ENCODE data around the gene RAPGEF5. TPM values are rescaled to one million over a fixed set of nuclear protein-coding genes. Genes with fewer than 3 reads are reported as not detected.

The RAPGEF5 gene
- total RNA-seq, 1 experiment from 2014 or later, result 13.3 TPM

DNA sequence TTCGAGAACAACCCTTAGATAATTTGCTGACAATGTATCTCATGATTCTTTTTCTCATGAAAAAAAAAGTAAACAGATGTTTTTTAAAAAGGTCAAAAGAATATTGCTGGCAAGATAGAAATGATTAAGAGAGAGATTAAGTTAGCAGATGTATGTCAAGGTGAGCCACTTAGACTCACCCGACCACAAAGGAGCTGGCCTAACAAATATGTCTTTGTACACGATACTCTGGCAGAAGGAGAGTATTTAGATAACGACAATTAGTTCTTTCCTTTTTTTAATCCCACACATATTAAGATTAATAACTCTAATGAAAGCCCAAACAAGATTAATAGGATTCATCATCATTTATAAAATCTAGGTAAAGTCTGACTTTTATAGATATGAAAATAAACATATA lies 156.7 kb downstream of the RAPGEF5 start:
- no peak overlapping the region for H3K9ac ChIP-seq (ENCODE audit: extremely low read depth, insufficient read length, low read length)
- TF ChIP-seq, protein P1, sequence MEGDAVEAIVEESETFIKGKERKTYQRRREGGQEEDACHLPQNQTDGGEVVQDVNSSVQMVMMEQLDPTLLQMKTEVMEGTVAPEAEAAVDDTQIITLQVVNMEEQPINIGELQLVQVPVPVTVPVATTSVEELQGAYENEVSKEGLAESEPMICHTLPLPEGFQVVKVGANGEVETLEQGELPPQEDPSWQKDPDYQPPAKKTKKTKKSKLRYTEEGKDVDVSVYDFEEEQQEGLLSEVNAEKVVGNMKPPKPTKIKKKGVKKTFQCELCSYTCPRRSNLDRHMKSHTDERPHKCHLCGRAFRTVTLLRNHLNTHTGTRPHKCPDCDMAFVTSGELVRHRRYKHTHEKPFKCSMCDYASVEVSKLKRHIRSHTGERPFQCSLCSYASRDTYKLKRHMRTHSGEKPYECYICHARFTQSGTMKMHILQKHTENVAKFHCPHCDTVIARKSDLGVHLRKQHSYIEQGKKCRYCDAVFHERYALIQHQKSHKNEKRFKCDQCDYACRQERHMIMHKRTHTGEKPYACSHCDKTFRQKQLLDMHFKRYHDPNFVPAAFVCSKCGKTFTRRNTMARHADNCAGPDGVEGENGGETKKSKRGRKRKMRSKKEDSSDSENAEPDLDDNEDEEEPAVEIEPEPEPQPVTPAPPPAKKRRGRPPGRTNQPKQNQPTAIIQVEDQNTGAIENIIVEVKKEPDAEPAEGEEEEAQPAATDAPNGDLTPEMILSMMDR (conservative IDR thresholded peaks at IDR 0.05), result no peak
- H2BK120ac ChIP-seq (ENCODE audit: low read depth, low read length, poor library complexity, severe bottlenecking), result no peak overlapping the region
- no peaks in the 10 kb centered on the region for H3K9me3 ChIP-seq (ENCODE audit: control insufficient read depth, low read depth, low read length)
- no peak overlapping the region for H2BK20ac ChIP-seq (ENCODE audit: low read depth, low read length, poor library complexity, severe bottlenecking)
- no peak overlapping the region for H2BK15ac ChIP-seq (ENCODE audit: low read depth, low read length)
- no peak for DNase-seq
- no CpG with 5 or more reads among the region's 4 CpGs for WGBS (ENCODE audit: extremely low coverage, insufficient read length, low lambda C conversion rate)
- H3K4me1 ChIP-seq (ENCODE audit: insufficient read depth, low read length), result peaks cover 2% of the 10 kb centered on the region; the same call in 1 of the 2 replicates
- no peak overlapping the region for H2BK12ac ChIP-seq (ENCODE audit: insufficient read length, low read depth, low read length)
- no peak overlapping the region for H3K23ac ChIP-seq (ENCODE audit: insufficient read length, low read depth, low read length)
- no peak overlapping the region for H3K27ac ChIP-seq (ENCODE audit: insufficient read length, low read depth, low read length)
- no peak overlapping the region for H2AK5ac ChIP-seq (ENCODE audit: insufficient read length, low read length)
- no peak overlapping the region for H2BK5ac ChIP-seq (ENCODE audit: insufficient read length, low read length)
- H3K23me2 ChIP-seq (ENCODE audit: insufficient read length, low read depth, low read length, poor library complexity, severe bottlenecking), result no peaks in the 10 kb centered on the region
- no peak overlapping the region for H4K5ac ChIP-seq (ENCODE audit: insufficient read length, low read depth, low read length)
- no peak overlapping the region for H3K4me2 ChIP-seq (ENCODE audit: insufficient read depth, insufficient read length, low read length)
- H3K27me3 Mint-ChIP-seq (ENCODE audit: low read depth), result peaks cover 18% of the 10 kb centered on the region
- H3T11ph ChIP-seq (ENCODE audit: low read length), result no peak overlapping the region
- H4K91ac ChIP-seq (ENCODE audit: insufficient read length, low read depth, low read length), result no peak overlapping the region
- H2AFZ ChIP-seq (ENCODE audit: low read length), result no peak overlapping the region
- H3K79me2 ChIP-seq (ENCODE audit: insufficient read depth, low read length), result no peaks in the 10 kb centered on the region
- no peaks in the 10 kb centered on the region for H3K9me3 Mint-ChIP-seq
- no peak overlapping the region for H3K4me3 Mint-ChIP-seq
- H4K20me1 ChIP-seq (ENCODE audit: control insufficient read depth, insufficient read depth, insufficient read length), result peaks cover 3% of the 10 kb centered on the region
- peaks cover 10 to 23% of the 10 kb centered on the region in 2 experiments for H3K4me1 Mint-ChIP-seq
- no peaks in the 10 kb centered on the region for H3K79me1 ChIP-seq (ENCODE audit: insufficient read depth, low read depth, low read length, poor library complexity, severe bottlenecking)
- H4K8ac ChIP-seq (replicated peaks; ENCODE audit: insufficient read length, low read depth, low read length), result no peak overlapping the region
- no peak overlapping the region for H3K18ac ChIP-seq (ENCODE audit: insufficient read length, low read depth, low read length)
- H3K4ac ChIP-seq (ENCODE audit: low read depth, low read length), result no peak overlapping the region
- H3K27ac Mint-ChIP-seq, result no peak overlapping the region
- H3K56ac ChIP-seq (ENCODE audit: insufficient read length, low read depth, low read length), result no peak overlapping the region
- H3K27me3 ChIP-seq (ENCODE audit: insufficient read depth, low read length), result no peaks in the 10 kb centered on the region; the same call in 1 of the 2 replicates
- no peak overlapping the region for H3K14ac ChIP-seq (ENCODE audit: insufficient read depth, low read length)
- peaks cover 0 to 3% (median 2%) of the 10 kb centered on the region in 3 experiments; a peak in 2 of 7 replicates for H3K36me3 Mint-ChIP-seq (ENCODE audit: insufficient read depth in 1 of 3, low read depth in 3 of 3)

Data from H9 (cell line).